Measurements from ENCODE around the gene PLCH1. TPM values are rescaled to one million over a fixed set of nuclear protein-coding genes. Genes with fewer than 3 reads are reported as not detected.

Gene PLCH1
- total and polyA plus RNA-seq, 2 of the 13 experiments (the other 11 are each of a cell fraction or from before 2014, with no cell fraction given), result 2.0 to 3.0 TPM

DNA sequence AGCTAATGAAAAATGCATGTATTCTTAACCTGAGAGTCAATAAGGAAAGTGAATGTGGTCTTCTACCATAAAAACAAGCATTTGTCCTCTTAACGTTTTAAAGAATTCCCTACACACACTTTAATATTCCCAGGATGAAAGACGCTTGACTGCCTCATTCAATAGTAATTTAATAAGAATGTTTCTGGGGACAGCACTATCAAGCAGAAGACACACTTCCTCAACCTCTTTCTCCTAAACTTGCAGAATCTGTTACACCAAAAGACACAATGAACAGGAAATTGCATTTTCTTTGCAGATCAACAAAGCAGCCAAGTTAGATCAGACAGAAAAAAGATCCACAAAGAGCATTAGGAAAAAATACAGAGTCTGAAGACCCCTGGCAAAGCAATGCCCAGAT is 97.7 kb downstream of the PLCH1 start:
- Histone ChIP-seq H3K27ac (ENCODE audit: extremely low read length, insufficient read depth, low read length) (no peak overlapping the region), H3K4me2 (ENCODE audit: low read depth, low read length) (peak overlapping the region; percentile 71), H3K79me2 (ENCODE audit: insufficient read depth, low read length) (no peaks in the 10 kb centered on the region), H3K4me3 (replicated peaks in 1 of 3; ENCODE audit: insufficient read depth in 1 of 3, low read depth in 2 of 3, low read length in 3 of 3) (no peak overlapping the region), H3K36me3 (replicated peaks in 1 of 2; ENCODE audit: control insufficient read depth in 1 of 2, insufficient read depth in 2 of 2, low read length in 2 of 2) (no peaks in the 10 kb centered on the region), H3K27me3 (ENCODE audit: control insufficient read depth in 1 of 2, insufficient read depth in 2 of 2, low read length in 2 of 2) (no peaks in the 10 kb centered on the region), H4K20me1 (ENCODE audit: insufficient read depth, low read length) (no peaks in the 10 kb centered on the region), H2AFZ (ENCODE audit: low read length) (no peak overlapping the region), H3K9me3 (ENCODE audit: low read length) (no peaks in the 10 kb centered on the region), H3K9ac (ENCODE audit: insufficient read depth, low read depth, low read length) (no peak overlapping the region), H3K4me1 (ENCODE audit: insufficient read depth, low read length) (peaks cover 48% of the 10 kb centered on the region)
- in situ Hi-C loops (cut with HindIII; ENCODE audit: extremely low pct_ligation_motif_present, low pct_unique_long_range_greater_than_20kb) (no loop called here), intact Hi-C loops (cut with micrococcal nuclease; ENCODE audit: unreplicated experiment) (no loop called here)
- FAIRE-seq (no peak), ATAC-seq (no peak), DNase-seq (ENCODE audit: low spot score) (no peak)
- 52% methylated on average over 2 of the region's 2 CpGs for WGBS (ENCODE audit: low lambda C conversion rate)
- no TSS peak for BruUV-seq (replicated peaks)
- CTCF ChIA-PET (ENCODE audit: low intra/inter-chr PET ratio, low total read pairs), result no interaction called here
- no peak for TF ChIP-seq TBX3 (IDR thresholded peaks at IDR 0.05; ENCODE audit: borderline replicate concordance)
- TF ChIP-seq ZBTB7B (CRISPR knock-in tag; IDR thresholded peaks at IDR 0.05), result no peak
- no peak for TF ChIP-seq ZSCAN31 (CRISPR knock-in tag; IDR thresholded peaks at IDR 0.05; ENCODE audit: low read depth)
- TF ChIP-seq ZNF841 (CRISPR knock-in tag; IDR thresholded peaks at IDR 0.05; ENCODE audit: borderline replicate concordance), result no peak
- TF ChIP-seq SMAD3 (CRISPR knock-in tag; IDR thresholded peaks at IDR 0.05), result no peak
- TF ChIP-seq ZNF737 (CRISPR knock-in tag; IDR thresholded peaks at IDR 0.05; ENCODE audit: borderline replicate concordance), result no peak
- no peak for TF ChIP-seq CEBPB (IDR thresholded peaks at IDR 0.05; ENCODE audit: borderline replicate concordance, low read depth, low read length)
- TF ChIP-seq, protein P1, sequence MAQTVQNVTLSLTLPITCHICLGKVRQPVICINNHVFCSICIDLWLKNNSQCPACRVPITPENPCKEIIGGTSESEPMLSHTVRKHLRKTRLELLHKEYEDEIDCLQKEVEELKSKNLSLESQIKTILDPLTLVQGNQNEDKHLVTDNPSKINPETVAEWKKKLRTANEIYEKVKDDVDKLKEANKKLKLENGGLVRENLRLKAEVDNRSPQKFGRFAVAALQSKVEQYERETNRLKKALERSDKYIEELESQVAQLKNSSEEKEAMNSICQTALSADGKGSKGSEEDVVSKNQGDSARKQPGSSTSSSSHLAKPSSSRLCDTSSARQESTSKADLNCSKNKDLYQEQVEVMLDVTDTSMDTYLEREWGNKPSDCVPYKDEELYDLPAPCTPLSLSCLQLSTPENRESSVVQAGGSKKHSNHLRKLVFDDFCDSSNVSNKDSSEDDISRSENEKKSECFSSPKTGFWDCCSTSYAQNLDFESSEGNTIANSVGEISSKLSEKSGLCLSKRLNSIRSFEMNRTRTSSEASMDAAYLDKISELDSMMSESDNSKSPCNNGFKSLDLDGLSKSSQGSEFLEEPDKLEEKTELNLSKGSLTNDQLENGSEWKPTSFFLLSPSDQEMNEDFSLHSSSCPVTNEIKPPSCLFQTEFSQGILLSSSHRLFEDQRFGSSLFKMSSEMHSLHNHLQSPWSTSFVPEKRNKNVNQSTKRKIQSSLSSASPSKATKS (CRISPR knock-in tag; IDR thresholded peaks at IDR 0.05), result no peak
- no peak for TF ChIP-seq PHF20 (CRISPR knock-in tag; IDR thresholded peaks at IDR 0.05)
- TF ChIP-seq SP4 (CRISPR knock-in tag; IDR thresholded peaks at IDR 0.05), result no peak
- TF ChIP-seq, protein P2, sequence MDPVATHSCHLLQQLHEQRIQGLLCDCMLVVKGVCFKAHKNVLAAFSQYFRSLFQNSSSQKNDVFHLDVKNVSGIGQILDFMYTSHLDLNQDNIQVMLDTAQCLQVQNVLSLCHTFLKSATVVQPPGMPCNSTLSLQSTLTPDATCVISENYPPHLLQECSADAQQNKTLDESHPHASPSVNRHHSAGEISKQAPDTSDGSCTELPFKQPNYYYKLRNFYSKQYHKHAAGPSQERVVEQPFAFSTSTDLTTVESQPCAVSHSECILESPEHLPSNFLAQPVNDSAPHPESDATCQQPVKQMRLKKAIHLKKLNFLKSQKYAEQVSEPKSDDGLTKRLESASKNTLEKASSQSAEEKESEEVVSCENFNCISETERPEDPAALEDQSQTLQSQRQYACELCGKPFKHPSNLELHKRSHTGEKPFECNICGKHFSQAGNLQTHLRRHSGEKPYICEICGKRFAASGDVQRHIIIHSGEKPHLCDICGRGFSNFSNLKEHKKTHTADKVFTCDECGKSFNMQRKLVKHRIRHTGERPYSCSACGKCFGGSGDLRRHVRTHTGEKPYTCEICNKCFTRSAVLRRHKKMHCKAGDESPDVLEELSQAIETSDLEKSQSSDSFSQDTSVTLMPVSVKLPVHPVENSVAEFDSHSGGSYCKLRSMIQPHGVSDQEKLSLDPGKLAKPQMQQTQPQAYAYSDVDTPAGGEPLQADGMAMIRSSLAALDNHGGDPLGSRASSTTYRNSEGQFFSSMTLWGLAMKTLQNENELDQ (CRISPR knock-in tag; IDR thresholded peaks at IDR 0.05; ENCODE audit: borderline replicate concordance), result no peak
- no peak for TF ChIP-seq ZNF792 (CRISPR knock-in tag; IDR thresholded peaks at IDR 0.05)
- TF ChIP-seq ZNF224 (CRISPR knock-in tag; IDR thresholded peaks at IDR 0.05), result no peak
- no peak for TF ChIP-seq MAFF (IDR thresholded peaks at IDR 0.05; ENCODE audit: low read depth, low read length)
- TF ChIP-seq MIER2 (CRISPR knock-in tag; IDR thresholded peaks at IDR 0.05), result no peak
- TF ChIP-seq, protein P3, sequence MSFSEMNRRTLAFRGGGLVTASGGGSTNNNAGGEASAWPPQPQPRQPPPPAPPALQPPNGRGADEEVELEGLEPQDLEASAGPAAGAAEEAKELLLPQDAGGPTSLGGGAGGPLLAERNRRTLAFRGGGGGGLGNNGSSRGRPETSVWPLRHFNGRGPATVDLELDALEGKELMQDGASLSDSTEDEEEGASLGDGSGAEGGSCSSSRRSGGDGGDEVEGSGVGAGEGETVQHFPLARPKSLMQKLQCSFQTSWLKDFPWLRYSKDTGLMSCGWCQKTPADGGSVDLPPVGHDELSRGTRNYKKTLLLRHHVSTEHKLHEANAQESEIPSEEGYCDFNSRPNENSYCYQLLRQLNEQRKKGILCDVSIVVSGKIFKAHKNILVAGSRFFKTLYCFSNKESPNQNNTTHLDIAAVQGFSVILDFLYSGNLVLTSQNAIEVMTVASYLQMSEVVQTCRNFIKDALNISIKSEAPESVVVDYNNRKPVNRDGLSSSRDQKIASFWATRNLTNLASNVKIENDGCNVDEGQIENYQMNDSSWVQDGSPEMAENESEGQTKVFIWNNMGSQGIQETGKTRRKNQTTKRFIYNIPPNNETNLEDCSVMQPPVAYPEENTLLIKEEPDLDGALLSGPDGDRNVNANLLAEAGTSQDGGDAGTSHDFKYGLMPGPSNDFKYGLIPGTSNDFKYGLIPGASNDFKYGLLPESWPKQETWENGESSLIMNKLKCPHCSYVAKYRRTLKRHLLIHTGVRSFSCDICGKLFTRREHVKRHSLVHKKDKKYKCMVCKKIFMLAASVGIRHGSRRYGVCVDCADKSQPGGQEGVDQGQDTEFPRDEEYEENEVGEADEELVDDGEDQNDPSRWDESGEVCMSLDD (CRISPR knock-in tag; IDR thresholded peaks at IDR 0.05; ENCODE audit: borderline replicate concordance), result no peak
- POLR2A ChIA-PET, result no interaction called here

All from HepG2 (cell line).